CD4-positive, alpha-beta memory T cell (primary cell): ENCODE data around the gene BMP7. TPM values are rescaled to one million over a fixed set of nuclear protein-coding genes. Genes with fewer than 3 reads are reported as not detected.

Experiments
- CTCF ChIA-PET: fragments of 350-600 bp; sonication (Branson Sonifier 250); formaldehyde crosslinking; loops from one replicate; lab custom pipeline; 2021; ENCODE audit warnings: inconsistent platforms; ENCODE audit not compliant: partially characterized antibody; lab: Charles Lee
- POLR2A ChIA-PET: fragments of 350-600 bp; sonication (Branson Sonifier 250); formaldehyde crosslinking; loops from one replicate; lab custom pipeline; 2021; ENCODE audit not compliant: partially characterized antibody; lab: Charles Lee
- DNase-seq, 5 donors: peaks; one replicate each; pipeline versions ENCODE4 v3.0.0 to v3.0.0-alpha.2; 2020 to 2022; ENCODE audit warnings: mixed read lengths in 1 of 5
- H3K27ac ChIP-seq: one replicate; pipeline ENCODE4 v1.7.0; 2013; ENCODE audit warnings: low read depth, low read length
- H3K27me3 ChIP-seq: 2 replicates; pipeline ENCODE4 v1.7.0; 2013; ENCODE audit warnings: mild to moderate bottlenecking, low read length, moderate library complexity; ENCODE audit not compliant: insufficient read depth
- H3K36me3 ChIP-seq: 2 replicates; pipeline ENCODE4 v1.7.0; 2013; ENCODE audit warnings: mild to moderate bottlenecking, low read length, moderate library complexity; ENCODE audit not compliant: insufficient read depth
- H3K4me1 ChIP-seq: 2 replicates; pipeline ENCODE4 v1.7.0; 2013; ENCODE audit warnings: mild to moderate bottlenecking, low read length, moderate library complexity; ENCODE audit not compliant: insufficient read depth
- H3K4me3 ChIP-seq, 2 donors: one replicate each; pipeline ENCODE4 v1.7.0; 2013; ENCODE audit warnings: low read length in 2 of 2, mild to moderate bottlenecking in 1 of 2
- H3K9me3 ChIP-seq, 2 donors: one replicate each; pipeline ENCODE4 v1.7.0; 2013; ENCODE audit warnings: low read length in 2 of 2, control low read depth in 1 of 2; ENCODE audit not compliant: control insufficient read depth in 1 of 2
- H3K27ac Mint-ChIP-seq, 7 donors: one replicate each; pipeline ENCODE4 v1.8.0; 2020 to 2021; ENCODE audit warnings: mixed read lengths in 7 of 7, mild to moderate bottlenecking in 6 of 7, inconsistent platforms in 3 of 7, moderate library complexity in 3 of 7
- H3K27me3 Mint-ChIP-seq, 2 donors: one replicate each; pipeline ENCODE4 v1.8.0; 2020 to 2021; ENCODE audit warnings: mixed read lengths in 2 of 2
- H3K36me3 Mint-ChIP-seq, 2 donors: one replicate each; pipeline ENCODE4 v1.8.0; 2020 to 2021; ENCODE audit warnings: mixed read lengths in 2 of 2, inconsistent platforms in 1 of 2, mild to moderate bottlenecking in 1 of 2
- H3K4me1 Mint-ChIP-seq, 4 donors: one replicate each; pipeline ENCODE4 v1.8.0; 2020 to 2021; ENCODE audit warnings: mixed read lengths in 4 of 4, mild to moderate bottlenecking in 1 of 4
- H3K4me3 Mint-ChIP-seq, 8 donors: one replicate each; pipeline ENCODE4 v1.8.0; 2020 to 2021; ENCODE audit warnings: mixed read lengths in 8 of 8, mild to moderate bottlenecking in 7 of 8, moderate library complexity in 6 of 8, inconsistent platforms in 3 of 8
- H3K9me3 Mint-ChIP-seq, 8 donors: one replicate each; pipeline ENCODE4 v1.8.0; 2020 to 2021; ENCODE audit warnings: mixed read lengths in 8 of 8, mild to moderate bottlenecking in 5 of 8, inconsistent platforms in 3 of 8, moderate library complexity in 1 of 8
- intact Hi-C: fragments of 100-400 bp; cut with micrococcal nuclease; formaldehyde crosslinking; loops from one replicate; pipeline ENCODE4 v1.15.1; 2023
- polyA plus RNA-seq, 2 donors: library from polyadenylated mRNA; unstranded; fragments of 300-500 nt; fragmentation: Illumina TruSeq; gene quantifications; one replicate each; pipeline ENCODE4 v1.2.3, GENCODE V29; 2021
- total RNA-seq, 2 experiments: library from RNA; stranded (reverse); gene quantifications; one replicate each; pipeline ENCODE4 v1.2.3, GENCODE V29; 2021

BMP7 gene
- total and polyA plus RNA-seq, 4 experiments from 2014 or later: not detected

- no peak overlapping the region for H3K27ac Mint-ChIP-seq
- peaks cover 3 to 9% (median 5%) of the 10 kb centered on the region in 4 donors for H3K4me1 Mint-ChIP-seq
- no peak overlapping the region for H3K4me3 Mint-ChIP-seq
- Histone ChIP-seq H3K27me3 (peaks cover 5% of the 10 kb centered on the region), H3K27ac (no peak overlapping the region), H3K9me3 (no peaks in the 10 kb centered on the region), H3K4me3 (no peak overlapping the region), H3K36me3 (no peaks in the 10 kb centered on the region), H3K4me1 (no peaks in the 10 kb centered on the region)
- DNase-seq: no peak
- CTCF ChIA-PET: no interaction called here
- intact Hi-C loops: no loop called here
- POLR2A ChIA-PET: no interaction called here
- H3K27me3 Mint-ChIP-seq: peaks cover 29 to 38% of the 10 kb centered on the region in 2 donors
- no peaks in the 10 kb centered on the region for H3K36me3 Mint-ChIP-seq
- H3K9me3 Mint-ChIP-seq: peaks cover 0 to 1% (median 0%) of the 10 kb centered on the region in 8 donors
Measured at GRCh38 chr20:57270204-57270984, 4.0 kb upstream of the BMP7 start.

DNA sequence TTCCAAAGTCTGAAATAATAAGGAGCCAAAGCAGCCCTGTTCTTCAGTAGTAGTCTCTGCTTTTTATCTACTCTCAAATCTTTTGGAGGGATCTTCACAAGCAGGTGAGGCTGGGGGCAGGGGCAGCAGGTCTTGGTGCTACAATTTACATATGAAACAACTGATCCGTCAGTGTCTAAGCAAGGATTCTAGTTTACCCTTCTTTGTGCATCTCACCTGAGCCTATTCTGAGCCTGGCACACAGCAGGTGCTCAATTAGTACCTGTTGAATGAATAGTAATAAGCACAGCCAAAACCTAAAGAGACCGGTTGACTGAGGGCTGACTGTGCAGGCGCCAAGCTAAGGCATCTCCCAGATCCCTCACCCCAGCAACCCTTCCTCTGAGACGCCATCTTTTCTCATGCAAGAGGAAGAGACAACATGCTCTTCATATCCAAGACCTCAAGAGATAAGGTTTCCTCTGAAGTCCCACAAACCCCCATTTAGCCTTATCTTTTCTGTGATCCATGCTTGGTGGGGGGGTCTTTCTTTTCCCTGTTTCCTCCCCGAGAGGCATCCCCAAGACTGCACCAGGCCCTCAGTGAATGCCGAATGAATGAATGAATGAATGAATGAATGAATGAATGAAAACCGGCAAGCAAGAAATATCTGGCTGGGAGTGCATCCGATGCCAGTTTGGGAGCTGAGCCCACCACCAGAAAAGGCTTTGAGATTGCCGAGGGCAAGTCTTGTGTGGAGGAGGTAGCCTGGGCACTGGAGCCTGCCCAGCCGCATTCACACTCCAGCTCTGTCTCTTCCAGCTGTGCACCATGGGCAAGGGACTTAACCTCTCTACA lies 2.9 kb upstream of the BMP7 start:
- H3K36me3 ChIP-seq: no peaks in the 10 kb centered on the region
- H3K4me3 Mint-ChIP-seq: no peak overlapping the region
- H3K9me3 ChIP-seq: no peaks in the 10 kb centered on the region
- H3K27ac Mint-ChIP-seq: no peak overlapping the region
- no peak for DNase-seq
- intact Hi-C loops: no loop called here
- peaks cover 3 to 9% (median 5%) of the 10 kb centered on the region in 4 donors for H3K4me1 Mint-ChIP-seq
- POLR2A ChIA-PET: no interaction called here
- no peak overlapping the region for H3K4me3 ChIP-seq
- H3K27ac ChIP-seq: no peak overlapping the region
- peaks cover 5% of the 10 kb centered on the region for H3K27me3 ChIP-seq
- H3K9me3 Mint-ChIP-seq: peaks cover 0 to 1% (median 0%) of the 10 kb centered on the region in 8 donors
- no peaks in the 10 kb centered on the region for H3K4me1 ChIP-seq
- CTCF ChIA-PET: no interaction called here
- peaks cover 27 to 35% of the 10 kb centered on the region in 2 donors for H3K27me3 Mint-ChIP-seq
- H3K36me3 Mint-ChIP-seq: no peaks in the 10 kb centered on the region

- intact Hi-C loops: no loop called here
- no peak for DNase-seq
- Mint-ChIP-seq H3K4me3 (no peak overlapping the region), H3K9me3 (peaks cover 0 to 1% (median 0%) of the 10 kb centered on the region in 8 donors), H3K36me3 (no peaks in the 10 kb centered on the region), H3K27me3 (peaks cover 29 to 32% of the 10 kb centered on the region in 2 donors), H3K4me1 (peaks cover 3 to 9% (median 5%) of the 10 kb centered on the region in 4 donors), H3K27ac (no peak overlapping the region)
- H3K27me3 ChIP-seq: peaks cover 5% of the 10 kb centered on the region
- no peak overlapping the region for H3K4me3 ChIP-seq
- ChIA-PET CTCF (no interaction called here), POLR2A (no interaction called here)
- no peaks in the 10 kb centered on the region for H3K9me3 ChIP-seq
- H3K36me3 ChIP-seq: no peaks in the 10 kb centered on the region
- no peak overlapping the region for H3K27ac ChIP-seq
- no peaks in the 10 kb centered on the region for H3K4me1 ChIP-seq
Measured at GRCh38 chr20:57268399-57269076, 2.1 kb upstream of the BMP7 start.

- no peaks in the 10 kb centered on the region for H3K36me3 ChIP-seq
- Mint-ChIP-seq H3K27me3 (peaks cover 32 to 41% of the 10 kb centered on the region in 2 donors), H3K36me3 (no peaks in the 10 kb centered on the region), H3K4me1 (peaks cover 3 to 9% (median 5%) of the 10 kb centered on the region in 4 donors), H3K9me3 (peaks cover 0 to 1% (median 0%) of the 10 kb centered on the region in 8 donors), H3K27ac (no peak overlapping the region), H3K4me3 (peak overlapping the region in 2 of 8 donors; percentile 4 to 39)
- ChIA-PET POLR2A (no interaction called here), CTCF (no interaction called here)
- no peak overlapping the region for H3K27ac ChIP-seq
- no peaks in the 10 kb centered on the region for H3K9me3 ChIP-seq
- no peak overlapping the region for H3K4me3 ChIP-seq
- intact Hi-C loops: no loop called here
- H3K27me3 ChIP-seq: peaks cover 5% of the 10 kb centered on the region
- DNase-seq: no peak
- no peaks in the 10 kb centered on the region for H3K4me1 ChIP-seq
Measured at GRCh38 chr20:57267158-57267821, 849 bp upstream of the BMP7 start.

- intact Hi-C loops: no loop called here
- no peak for DNase-seq
- ChIA-PET POLR2A (no interaction called here), CTCF (no interaction called here)
- peaks cover 3 to 9% (median 5%) of the 10 kb centered on the region in 4 donors for H3K4me1 Mint-ChIP-seq
- Histone ChIP-seq H3K4me1 (no peaks in the 10 kb centered on the region), H3K4me3 (no peak overlapping the region), H3K36me3 (no peaks in the 10 kb centered on the region), H3K27me3 (peaks cover 5% of the 10 kb centered on the region), H3K9me3 (no peaks in the 10 kb centered on the region), H3K27ac (no peak overlapping the region)
- peaks cover 0 to 1% (median 0%) of the 10 kb centered on the region in 8 donors for H3K9me3 Mint-ChIP-seq
- no peak overlapping the region for H3K4me3 Mint-ChIP-seq
- H3K27me3 Mint-ChIP-seq: peaks cover 39 to 46% of the 10 kb centered on the region in 2 donors
- no peak overlapping the region for H3K27ac Mint-ChIP-seq
- no peaks in the 10 kb centered on the region for H3K36me3 Mint-ChIP-seq
Measured at GRCh38 chr20:57265997-57266290, 497 bp downstream of the BMP7 start.

DNA sequence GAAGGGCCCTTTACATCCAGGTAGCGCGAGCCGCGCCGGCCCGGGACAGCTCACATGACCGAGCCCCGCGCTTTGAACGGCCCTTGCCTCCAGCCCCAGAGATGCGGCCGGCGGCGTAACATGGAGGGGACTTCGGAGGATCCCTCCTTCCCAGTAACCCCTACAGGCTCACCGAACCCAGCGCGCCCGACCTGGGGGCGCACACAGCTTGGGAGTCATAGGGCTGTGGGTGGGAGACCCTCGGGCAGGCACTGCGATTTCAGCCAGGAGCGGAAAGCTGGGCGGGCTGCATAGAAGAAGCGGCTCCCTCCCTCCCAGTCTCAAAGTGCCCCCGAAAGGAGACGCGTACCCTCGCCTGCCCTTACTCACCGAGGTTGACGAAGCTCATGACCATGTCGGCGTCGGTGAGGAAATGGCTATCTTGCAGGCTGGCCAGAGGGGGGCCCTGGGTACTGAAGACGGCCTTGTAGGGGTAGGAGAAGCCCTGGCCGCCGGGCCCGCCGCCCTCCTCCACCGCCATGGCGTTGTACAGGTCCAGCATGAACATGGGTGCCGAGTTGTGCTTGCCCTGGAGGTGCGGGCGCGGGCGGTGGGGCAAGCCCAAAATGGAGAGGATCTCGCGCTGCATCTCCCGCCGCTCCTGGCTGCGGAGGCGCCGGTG lies 975 bp downstream of the BMP7 start:
- POLR2A ChIA-PET: no interaction called here
- intact Hi-C loops: no loop called here
- peaks cover 5% of the 10 kb centered on the region for H3K27me3 ChIP-seq
- H3K4me3 ChIP-seq: no peak overlapping the region
- H3K4me3 Mint-ChIP-seq: no peak overlapping the region
- peaks cover 3 to 9% (median 5%) of the 10 kb centered on the region in 4 donors for H3K4me1 Mint-ChIP-seq
- no peak for DNase-seq
- H3K27ac ChIP-seq: no peak overlapping the region
- H3K36me3 Mint-ChIP-seq: no peaks in the 10 kb centered on the region
- H3K36me3 ChIP-seq: no peaks in the 10 kb centered on the region
- peaks cover 0 to 1% (median 0%) of the 10 kb centered on the region in 8 donors for H3K9me3 Mint-ChIP-seq
- CTCF ChIA-PET: no interaction called here
- no peaks in the 10 kb centered on the region for H3K9me3 ChIP-seq
- peaks cover 41 to 51% of the 10 kb centered on the region in 2 donors for H3K27me3 Mint-ChIP-seq
- no peak overlapping the region for H3K27ac Mint-ChIP-seq
- H3K4me1 ChIP-seq: no peaks in the 10 kb centered on the region
